LNCaP clone FGC (cell line): ENCODE data around the gene RETREG2.
"Not testable (repeated sequence)": the region's sequence is repeated elsewhere in the genome, so short reads cannot be mapped to it uniquely, and the experiment has no call there.

Experiments used
- DNase-seq: peaks from one replicate; pipeline ENCODE4 v3.0.0-alpha.2; 2011; ENCODE audit warnings: low read depth
- H3K4me3 ChIP-seq: 2 replicates; pipeline ENCODE4 v1.5.1; 2011; ENCODE audit warnings: mild to moderate bottlenecking, low read depth, low read length, control low read depth
- TF ChIP-seq, protein P1 (sequence below): IDR thresholded peaks from 2 replicates; pipeline ENCODE4 v1.5.1; 2012; ENCODE audit warnings: mild to moderate bottlenecking; ENCODE audit not compliant: control insufficient read depth, insufficient read depth; ENCODE audit errors: extremely low read depth

RETREG2 gene

DNA sequence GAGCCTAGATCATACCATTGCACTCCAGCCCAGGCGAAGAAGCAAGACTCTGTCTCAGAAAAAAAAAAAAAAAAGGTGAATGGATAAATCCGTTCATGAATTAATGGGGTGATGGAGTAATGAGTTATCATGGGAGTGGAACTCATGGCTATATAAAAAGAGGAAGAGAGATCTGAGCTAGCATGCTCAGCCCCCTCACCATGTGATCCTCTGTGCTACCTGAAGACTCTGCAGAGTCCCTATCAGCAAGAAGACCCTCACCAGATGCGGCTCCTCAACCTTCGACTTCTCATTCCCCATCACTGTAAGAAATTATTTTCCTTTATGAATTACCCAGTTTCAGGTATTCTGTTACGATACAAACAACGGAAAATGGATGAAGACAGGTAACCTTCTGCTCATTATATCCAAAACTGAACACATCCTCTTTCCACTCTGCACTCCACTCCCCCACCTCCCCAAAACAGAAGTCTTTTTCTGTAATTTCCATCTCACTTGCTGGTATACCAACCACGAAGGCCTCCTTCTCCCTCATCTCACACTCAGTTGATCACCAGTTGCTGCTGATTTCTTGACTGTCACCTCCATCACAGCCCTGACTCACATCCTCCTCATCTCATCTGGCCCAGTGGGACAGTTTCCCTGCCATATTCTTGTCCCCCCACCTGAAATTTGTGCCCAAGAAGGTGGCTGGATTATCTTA lies 8.8 kb downstream of the RETREG2 start:
- H3K4me3 ChIP-seq = no peak overlapping the region
- TF ChIP-seq, protein P1, sequence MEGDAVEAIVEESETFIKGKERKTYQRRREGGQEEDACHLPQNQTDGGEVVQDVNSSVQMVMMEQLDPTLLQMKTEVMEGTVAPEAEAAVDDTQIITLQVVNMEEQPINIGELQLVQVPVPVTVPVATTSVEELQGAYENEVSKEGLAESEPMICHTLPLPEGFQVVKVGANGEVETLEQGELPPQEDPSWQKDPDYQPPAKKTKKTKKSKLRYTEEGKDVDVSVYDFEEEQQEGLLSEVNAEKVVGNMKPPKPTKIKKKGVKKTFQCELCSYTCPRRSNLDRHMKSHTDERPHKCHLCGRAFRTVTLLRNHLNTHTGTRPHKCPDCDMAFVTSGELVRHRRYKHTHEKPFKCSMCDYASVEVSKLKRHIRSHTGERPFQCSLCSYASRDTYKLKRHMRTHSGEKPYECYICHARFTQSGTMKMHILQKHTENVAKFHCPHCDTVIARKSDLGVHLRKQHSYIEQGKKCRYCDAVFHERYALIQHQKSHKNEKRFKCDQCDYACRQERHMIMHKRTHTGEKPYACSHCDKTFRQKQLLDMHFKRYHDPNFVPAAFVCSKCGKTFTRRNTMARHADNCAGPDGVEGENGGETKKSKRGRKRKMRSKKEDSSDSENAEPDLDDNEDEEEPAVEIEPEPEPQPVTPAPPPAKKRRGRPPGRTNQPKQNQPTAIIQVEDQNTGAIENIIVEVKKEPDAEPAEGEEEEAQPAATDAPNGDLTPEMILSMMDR = no peak
- DNase-seq = no peak

DNA sequence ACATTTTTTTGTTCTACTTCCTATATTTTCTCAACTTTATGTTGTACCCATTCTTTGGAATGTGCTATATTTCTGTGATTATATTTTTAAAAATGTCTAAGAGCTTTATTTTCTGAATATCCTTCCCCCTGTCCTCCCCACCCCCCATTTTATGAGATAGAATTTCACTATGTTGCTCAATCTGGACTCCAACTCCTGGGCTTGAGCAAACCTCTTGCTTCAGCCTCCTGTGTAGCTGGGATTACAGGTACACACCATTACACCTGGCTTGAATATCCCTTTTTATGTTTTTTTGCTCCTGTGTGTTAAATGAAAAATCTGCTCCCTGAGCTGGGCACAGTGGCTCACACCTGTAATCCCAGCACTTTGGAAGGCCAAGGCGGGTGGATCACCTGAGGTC lies 19.3 kb downstream of the RETREG2 start:
- DNase-seq = no peak
- TF ChIP-seq, protein P1 = no peak
- H3K4me3 ChIP-seq = no peak overlapping the region

DNA sequence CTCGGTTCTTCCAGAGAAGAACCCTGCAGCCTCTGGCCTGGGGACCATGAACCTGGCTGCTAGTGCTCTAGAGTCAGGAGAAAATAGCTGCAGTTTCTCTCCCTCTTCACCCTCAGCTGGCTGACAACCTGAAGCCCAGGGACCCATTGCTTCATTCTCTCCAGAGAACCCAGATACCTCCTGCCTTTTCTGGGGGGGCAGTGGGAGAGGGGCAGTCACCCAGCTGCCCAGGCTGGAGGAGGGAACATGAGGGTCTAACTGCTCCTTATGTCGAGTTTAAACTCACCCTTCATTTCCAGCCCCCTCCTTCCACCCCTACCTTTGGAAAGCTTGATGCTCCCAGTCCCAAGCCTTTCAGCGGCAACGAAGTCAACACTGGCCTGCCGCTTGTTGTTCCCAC lies 20.9 kb downstream of the RETREG2 start:
- no peak overlapping the region for H3K4me3 ChIP-seq
- TF ChIP-seq, protein P1 = no peak
- DNase-seq = no peak

DNA sequence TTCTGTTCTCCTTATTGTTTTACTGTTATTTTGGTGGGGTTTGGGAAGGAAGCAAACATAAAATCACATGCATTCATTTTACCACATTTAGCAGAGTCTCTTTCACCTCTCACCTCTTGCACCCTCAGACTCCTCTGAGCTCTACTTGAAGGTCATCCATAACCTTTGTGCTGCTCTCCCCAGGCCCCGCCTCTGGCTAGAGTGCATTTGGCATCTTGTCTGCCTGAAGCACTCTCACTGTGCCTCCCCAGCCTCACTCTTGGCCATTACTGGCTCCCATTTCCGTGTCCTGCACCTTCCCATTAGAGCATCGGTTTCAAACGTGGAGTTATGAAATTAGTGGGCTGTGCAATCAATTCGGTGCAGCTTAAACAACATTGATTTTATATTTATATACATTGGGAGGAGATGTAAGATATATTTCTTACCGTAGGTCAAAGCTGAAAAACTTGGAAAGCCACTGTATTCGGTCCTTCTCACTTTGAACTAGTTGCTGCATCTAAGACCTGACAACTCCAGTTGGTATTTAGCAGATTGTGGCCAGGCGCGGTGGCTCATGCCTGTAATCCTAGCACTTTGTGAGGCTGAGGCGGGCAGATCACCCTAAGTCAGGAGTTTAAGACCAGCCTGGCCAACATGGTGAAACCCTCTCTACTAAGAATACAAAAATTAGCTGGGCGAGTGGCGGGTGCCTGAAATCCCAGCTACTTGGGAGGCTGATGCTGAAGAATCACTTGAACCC lies 21.6 kb downstream of the RETREG2 start:
- no peak for DNase-seq
- TF ChIP-seq, protein P1 = no peak
- no peak overlapping the region for H3K4me3 ChIP-seq

DNA sequence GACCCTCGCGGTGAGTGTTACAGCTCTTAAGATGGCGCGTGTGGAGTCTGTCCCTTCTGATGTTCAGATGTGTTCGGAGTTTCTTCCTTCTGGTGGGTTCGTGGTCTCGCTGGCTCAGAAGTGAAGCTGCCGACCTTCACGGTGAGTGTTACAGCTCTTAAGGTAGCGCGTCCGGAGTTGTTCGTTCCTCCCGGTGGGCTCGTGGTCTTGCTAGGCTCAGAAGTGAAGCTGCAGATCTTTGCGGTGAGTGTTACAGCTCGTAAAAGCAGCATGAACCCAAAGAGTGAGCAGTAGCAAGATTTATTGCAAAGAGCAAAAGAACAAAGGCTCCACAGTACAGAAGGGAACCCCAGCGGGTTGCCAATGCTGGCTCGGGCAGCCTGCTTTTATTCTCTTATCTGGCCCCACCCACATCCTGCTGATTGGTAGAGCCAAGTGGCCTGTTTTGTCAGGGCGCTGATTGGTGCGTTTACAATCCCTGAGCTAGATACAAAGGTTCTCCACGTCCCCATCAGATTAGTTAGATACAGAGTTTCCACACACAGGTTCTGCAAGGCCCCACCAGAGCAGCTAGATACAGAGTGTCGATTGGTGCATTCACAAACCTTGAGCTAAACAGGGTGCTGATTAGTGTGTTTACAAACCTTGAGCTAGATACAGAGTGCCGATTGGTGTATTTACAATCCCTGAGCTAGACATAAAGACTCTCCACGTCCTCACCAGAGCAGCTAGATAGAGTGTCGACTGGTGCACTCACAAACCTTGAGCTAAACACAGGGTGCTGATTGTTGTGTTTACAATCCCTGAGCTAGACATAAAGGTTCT lies 22.6 kb downstream of the RETREG2 start:
- not testable (repeated sequence) for H3K4me3 ChIP-seq, DNase-seq

DNA sequence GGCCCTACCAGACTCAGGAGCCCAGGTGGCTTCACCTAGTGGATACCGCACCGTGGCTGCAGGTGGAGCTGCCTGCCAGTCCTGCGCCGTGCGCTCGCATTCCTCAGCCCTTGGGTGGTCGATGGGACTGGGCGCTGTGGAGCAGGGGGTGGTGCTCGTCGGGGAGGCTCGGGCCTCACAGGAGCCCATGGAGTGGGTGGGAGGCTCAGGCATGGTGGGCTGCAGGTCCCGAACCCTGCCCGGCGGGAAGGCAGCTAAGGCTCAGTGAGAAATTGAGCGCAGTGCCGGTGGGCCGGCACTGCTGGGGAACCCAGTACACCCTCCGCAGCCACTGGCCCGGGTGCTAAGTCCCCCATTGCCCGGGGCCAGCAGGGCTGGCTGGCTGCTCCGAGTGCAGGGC lies 23.3 kb downstream of the RETREG2 start:
- not testable (repeated sequence) for H3K4me3 ChIP-seq, DNase-seq

DNA sequence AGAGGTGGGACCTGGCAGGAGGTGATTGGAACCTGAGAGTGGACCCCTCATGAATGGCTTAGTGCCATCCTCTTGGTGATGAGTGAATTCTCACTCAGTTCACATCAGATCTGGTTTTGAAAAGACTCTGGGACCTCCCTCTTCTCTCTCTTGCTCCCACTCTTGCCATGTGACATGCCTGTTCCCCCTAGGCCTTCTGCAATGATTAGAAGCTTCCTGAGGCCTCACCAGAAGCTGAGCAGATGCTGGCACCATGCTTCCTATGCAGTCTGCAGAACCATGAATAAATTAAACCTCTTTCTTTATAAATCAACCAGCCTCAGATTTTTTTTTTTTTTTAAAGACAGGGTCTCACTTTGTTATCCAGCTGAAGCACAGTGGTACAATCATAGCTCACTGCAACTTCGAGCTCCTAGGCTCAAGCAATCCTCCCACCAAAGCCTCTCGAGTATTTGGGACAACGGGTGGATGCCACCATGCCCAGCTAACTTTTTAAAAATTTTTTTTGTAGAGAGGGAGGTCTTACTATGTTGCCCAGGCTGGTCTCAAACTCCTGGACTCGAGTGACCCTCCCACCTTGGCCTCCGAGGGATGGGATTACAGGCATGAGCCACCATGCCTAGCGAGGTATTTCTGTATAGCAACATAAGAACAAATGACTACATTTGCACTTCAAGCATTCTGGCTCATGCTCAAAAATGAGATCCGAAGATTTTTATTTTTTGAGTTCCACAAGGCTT lies 26.5 kb downstream of the RETREG2 start:
- no peak overlapping the region for H3K4me3 ChIP-seq
- TF ChIP-seq, protein P1 = no peak
- no peak for DNase-seq
